DND-41 (cell line): Measurements from ENCODE around the gene INPP5J.

Experiments
- ATAC-seq: fragments of 200-7000 bp; cut with Tn5 transposase; 3 replicates; pipeline ENCODE4 v1.9.1; 2021; ENCODE audit warnings: low read depth; ENCODE audit not compliant: insufficient read depth
- DNase-seq: peaks from one replicate; pipeline ENCODE4 v3.0.0-alpha.2; 2020
- H2AFZ ChIP-seq: 2 replicates; pipeline ENCODE4 v1.6.0; 2012; ENCODE audit warnings: low read depth, low read length
- H3K27ac ChIP-seq: 2 replicates; pipeline ENCODE4 v1.5.1; 2012; ENCODE audit warnings: low read length, inconsistent platforms
- H3K27me3 ChIP-seq: fragments of 200-600 bp; sonication (generic); 2 replicates; pipeline ENCODE4 v1.6.0; 2012; ENCODE audit warnings: low read length, mild to moderate bottlenecking, inconsistent platforms; ENCODE audit not compliant: insufficient read depth, poor library complexity
- H3K36me3 ChIP-seq: 2 replicates; pipeline ENCODE4 v1.5.1; 2012; ENCODE audit warnings: low read length, inconsistent platforms; ENCODE audit not compliant: insufficient read depth
- H3K4me1 ChIP-seq: 2 replicates; pipeline ENCODE4 v1.5.1; 2012; ENCODE audit warnings: mild to moderate bottlenecking, low read length; ENCODE audit not compliant: insufficient read depth
- H3K4me2 ChIP-seq: 2 replicates; pipeline ENCODE4 v1.6.0; 2012; ENCODE audit warnings: mild to moderate bottlenecking, moderate library complexity, low read length, inconsistent platforms; ENCODE audit not compliant: insufficient read depth
- H3K4me3 ChIP-seq, 2 experiments: fragments of 200-600 bp in 1 of 2; shearing (Covaris generic) in 1 of 2; 2 replicates each; pipeline ENCODE4 v1.5.1; 2012 to 2016; ENCODE audit warnings: inconsistent platforms in 2 of 2, low read length in 2 of 2, mild to moderate bottlenecking in 2 of 2, low read depth in 1 of 2, moderate library complexity in 1 of 2
- H3K79me2 ChIP-seq: 2 replicates; pipeline ENCODE4 v1.6.0; 2012; ENCODE audit warnings: low read length, inconsistent platforms; ENCODE audit not compliant: insufficient read depth
- H3K9ac ChIP-seq: 2 replicates; pipeline ENCODE4 v1.6.0; 2012; ENCODE audit warnings: low read depth, mild to moderate bottlenecking, inconsistent platforms, low read length, moderate library complexity
- H3K9me3 ChIP-seq: 2 replicates; pipeline ENCODE4 v1.5.1; 2012; ENCODE audit warnings: low read length, moderate library complexity, mild to moderate bottlenecking, inconsistent platforms; ENCODE audit not compliant: insufficient read depth, severe bottlenecking
- H4K20me1 ChIP-seq: 2 replicates; pipeline ENCODE4 v1.6.0; 2012; ENCODE audit warnings: low read length; ENCODE audit not compliant: insufficient read depth
- CTCF ChIP-seq: IDR thresholded peaks from 2 replicates; pipeline ENCODE4 v1.5.1; 2012; ENCODE audit warnings: borderline replicate concordance, low read length, moderate library complexity, mild to moderate bottlenecking; ENCODE audit not compliant: poor library complexity, severe bottlenecking; ENCODE audit errors: extremely low read depth
- EZH2 ChIP-seq: IDR thresholded peaks from 3 replicates; pipeline ENCODE4 v1.6.1; 2012; ENCODE audit warnings: borderline replicate concordance, low read depth, mild to moderate bottlenecking, moderate library complexity, low read length, inconsistent platforms; ENCODE audit not compliant: severe bottlenecking

INPP5J gene

GRCh38 chr22:31098632-31099110 lies 24.1 kb upstream of the INPP5J start:
- no peaks in the 10 kb centered on the region for H3K9me3 ChIP-seq

GRCh38 chr22:31099386-31099785 lies 23.4 kb upstream of the INPP5J start:
- Histone ChIP-seq H3K9ac (no peak overlapping the region), H2AFZ (no peak overlapping the region), H3K4me3 (no peak overlapping the region), H3K27ac (no peak overlapping the region), H3K79me2 (no peaks in the 10 kb centered on the region), H3K9me3 (no peaks in the 10 kb centered on the region), H3K4me2 (no peak overlapping the region), H3K4me1 (no peaks in the 10 kb centered on the region), H4K20me1 (no peaks in the 10 kb centered on the region), H3K27me3 (no peaks in the 10 kb centered on the region), H3K36me3 (peaks cover 45% of the 10 kb centered on the region)
- TF ChIP-seq CTCF, result no peak
- no peak for TF ChIP-seq EZH2
- ATAC-seq (no peak), DNase-seq (no peak)

More at GRCh38 chr22:31098632-31099110, 24.1 kb upstream of the INPP5J start:
- TF ChIP-seq CTCF, result no peak
- TF ChIP-seq EZH2, result no peak
- Histone ChIP-seq H2AFZ (no peak overlapping the region), H3K4me1 (no peaks in the 10 kb centered on the region), H3K27ac (no peak overlapping the region), H3K4me2 (no peak overlapping the region), H3K4me3 (no peak overlapping the region), H3K27me3 (no peaks in the 10 kb centered on the region), H3K9ac (no peak overlapping the region), H3K36me3 (peaks cover 45% of the 10 kb centered on the region), H4K20me1 (no peaks in the 10 kb centered on the region), H3K79me2 (no peaks in the 10 kb centered on the region)
- ATAC-seq (no peak), DNase-seq (no peak)

- no peaks in the 10 kb centered on the region for H3K27me3 ChIP-seq
- no peak overlapping the region for H3K27ac ChIP-seq
- no peak overlapping the region for H3K4me3 ChIP-seq
- H3K79me2 ChIP-seq, result no peaks in the 10 kb centered on the region
- TF ChIP-seq EZH2 (no peak), CTCF (no peak)
- no peaks in the 10 kb centered on the region for H4K20me1 ChIP-seq
- no peak overlapping the region for H3K9ac ChIP-seq
- no peaks in the 10 kb centered on the region for H3K9me3 ChIP-seq
- H3K4me1 ChIP-seq, result no peaks in the 10 kb centered on the region
- H3K36me3 ChIP-seq, result peaks cover 41% of the 10 kb centered on the region
- H3K4me2 ChIP-seq, result no peak overlapping the region
- H2AFZ ChIP-seq, result no peak overlapping the region
- ATAC-seq, result no peak
- no peak for DNase-seq
Observed at GRCh38 chr22:31099841-31100761, 22.7 kb upstream of the INPP5J start.
